ENCODE data around the gene CLK4. TPM values are rescaled to one million over a fixed set of nuclear protein-coding genes. Genes with fewer than 3 reads are reported as not detected.

The CLK4 gene
- total RNA-seq: 20.9 and 26.7 TPM in 2 replicates

DNA sequence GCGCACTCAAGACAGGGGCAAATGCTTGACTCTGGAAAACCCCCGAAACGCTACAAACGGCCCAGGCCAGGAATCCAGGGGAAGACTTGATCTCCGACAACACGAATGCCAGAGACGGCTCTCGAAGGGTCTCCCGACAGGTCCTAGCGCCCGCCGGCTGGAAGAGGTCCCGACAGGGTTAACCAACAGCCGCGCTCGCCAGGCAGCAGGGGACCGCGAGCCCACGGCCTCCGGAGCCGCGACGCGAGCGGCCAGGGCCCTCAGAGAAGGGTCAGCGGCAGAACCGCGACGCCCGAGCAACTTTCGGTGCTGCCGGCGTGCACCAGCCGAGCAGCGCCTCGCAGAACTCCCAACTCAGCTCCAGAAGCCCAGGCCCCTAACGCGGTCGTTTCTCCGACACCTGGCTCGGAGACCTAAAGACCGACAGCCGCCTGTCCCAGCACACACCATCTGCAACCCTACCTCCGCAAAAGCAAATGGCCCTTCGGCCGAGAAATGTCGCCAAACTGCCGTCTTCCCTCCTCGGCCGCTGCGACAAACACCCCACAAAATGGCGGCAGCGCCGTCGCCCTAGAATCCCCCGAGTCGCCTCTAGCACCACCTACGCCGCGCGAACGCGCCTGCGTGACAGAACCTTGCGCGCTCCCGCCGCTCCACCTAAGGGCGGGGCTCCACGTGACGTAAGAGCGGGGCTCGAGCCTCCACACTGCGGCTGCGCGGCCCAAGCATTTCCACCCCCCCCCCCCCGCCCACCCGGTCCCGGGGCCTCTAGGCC lies at the start of gene CLK4:
TSS of gene CLK4 (minus strand) at position 567 of the 775 bp plus-strand sequence. CDS start 3,634 bp downstream, outside the sequence.

DNA sequence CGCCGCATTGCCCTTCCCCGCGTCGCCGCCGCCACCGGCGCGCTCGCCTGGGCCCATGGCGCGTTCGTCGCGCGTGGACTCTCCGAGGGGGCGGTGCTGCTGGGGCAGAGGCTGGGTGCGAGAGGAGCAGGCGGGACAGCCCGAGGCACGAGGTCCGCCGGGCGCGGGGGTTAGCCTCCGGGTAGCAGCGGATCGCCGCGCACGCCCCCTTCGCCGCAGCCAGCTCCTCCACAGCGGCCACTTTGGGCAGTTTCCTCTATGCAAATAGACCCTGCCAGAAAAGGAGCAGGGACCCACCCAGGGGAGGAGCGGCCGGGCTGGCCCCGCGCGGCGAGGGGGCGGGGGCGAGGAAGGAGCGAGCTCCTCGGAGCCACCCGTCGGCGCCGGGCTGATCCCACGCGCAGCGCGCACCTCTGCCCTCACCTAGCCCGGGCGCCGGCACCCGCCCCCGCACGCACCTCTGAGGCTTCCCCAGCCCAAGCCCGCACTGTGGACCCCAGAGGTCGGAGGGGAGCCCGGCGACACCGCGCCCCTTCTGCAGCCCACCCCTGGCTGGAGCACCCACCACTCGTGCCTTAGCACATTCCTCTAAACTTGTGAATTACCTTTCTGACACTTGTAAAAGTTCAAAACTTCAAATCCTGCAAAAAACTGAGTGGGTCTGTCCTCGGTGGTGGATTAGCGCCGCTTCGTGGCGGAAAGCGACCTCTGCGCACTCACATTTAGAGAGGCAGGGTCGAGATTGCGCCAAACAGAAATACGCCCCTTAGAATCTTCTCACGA lies 36.5 kb downstream of the CLK4 start, which contains the start of gene COL23A1:
TSS of gene COL23A1 (minus strand) at position 253 of the 783 bp plus-strand sequence.

Small RNA genes lying within 50 kb of the gene (small RNA-seq; reads per million reads assigned to genes)
- gene RN7SKP70: not detected

Other genes with a start within 250 kb of the CLK4 start
- gene COL23A1, start 36.7 kb downstream of the CLK4 start, total RNA-seq: not detected in 2 replicates
- 8.8 and 11.2 TPM in 2 replicates for gene ZNF354A, start 103.6 kb upstream of the CLK4 start, total RNA-seq
- 10.2 and 11.4 TPM in 2 replicates for gene ZNF354B, start 232.9 kb upstream of the CLK4 start, total RNA-seq

Data from vein endothelial cell (primary cell).